Islet of Langerhans (tissue), 1 donor: ENCODE results near the gene TM9SF2.
A peak's percentile ranks its signal among the peaks of the same experiment; 100 is the strongest.

Source experiments
- FAIRE-seq: peaks from one replicate; lab custom pipeline; 2011; peaks lifted over from hg19 to GRCh38; lab: Jason Lieb, UNC

TM9SF2 gene

DNA sequence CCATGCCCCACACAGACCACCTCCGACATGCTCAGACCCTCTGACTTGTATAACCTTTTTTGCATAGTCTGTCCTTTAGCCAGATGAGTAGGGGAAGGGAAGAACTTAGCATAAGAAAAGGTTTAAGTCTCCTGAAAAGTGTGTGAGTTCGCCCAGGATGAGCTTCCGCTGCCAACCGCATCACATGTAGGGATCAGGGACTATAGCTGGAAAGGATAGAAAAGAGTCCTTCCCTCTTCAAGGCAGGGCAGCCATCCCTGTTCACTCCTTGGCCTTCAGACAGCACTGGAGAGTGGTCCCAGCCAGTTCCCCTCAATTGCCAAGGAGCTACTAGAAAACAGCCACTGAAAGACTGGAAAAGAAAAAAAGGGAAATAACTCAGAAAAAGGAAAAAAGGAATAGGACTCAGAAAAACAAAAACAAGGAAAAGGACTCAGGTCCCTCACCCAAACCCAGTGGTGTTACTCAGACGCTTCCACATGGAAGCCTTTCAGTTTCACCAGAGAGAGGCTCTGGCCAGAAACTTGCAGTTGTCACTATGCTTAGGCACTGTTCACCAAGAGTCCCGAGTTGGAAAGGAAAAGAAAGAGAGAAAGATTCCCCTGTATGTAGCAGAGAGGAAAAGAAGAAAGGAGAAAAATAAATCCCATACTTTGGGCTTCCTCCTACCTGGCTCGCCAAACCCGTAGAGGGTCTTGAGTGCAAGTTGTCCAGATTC, 5.6 kb upstream of the TM9SF2 start:
- no peak for FAIRE-seq

DNA sequence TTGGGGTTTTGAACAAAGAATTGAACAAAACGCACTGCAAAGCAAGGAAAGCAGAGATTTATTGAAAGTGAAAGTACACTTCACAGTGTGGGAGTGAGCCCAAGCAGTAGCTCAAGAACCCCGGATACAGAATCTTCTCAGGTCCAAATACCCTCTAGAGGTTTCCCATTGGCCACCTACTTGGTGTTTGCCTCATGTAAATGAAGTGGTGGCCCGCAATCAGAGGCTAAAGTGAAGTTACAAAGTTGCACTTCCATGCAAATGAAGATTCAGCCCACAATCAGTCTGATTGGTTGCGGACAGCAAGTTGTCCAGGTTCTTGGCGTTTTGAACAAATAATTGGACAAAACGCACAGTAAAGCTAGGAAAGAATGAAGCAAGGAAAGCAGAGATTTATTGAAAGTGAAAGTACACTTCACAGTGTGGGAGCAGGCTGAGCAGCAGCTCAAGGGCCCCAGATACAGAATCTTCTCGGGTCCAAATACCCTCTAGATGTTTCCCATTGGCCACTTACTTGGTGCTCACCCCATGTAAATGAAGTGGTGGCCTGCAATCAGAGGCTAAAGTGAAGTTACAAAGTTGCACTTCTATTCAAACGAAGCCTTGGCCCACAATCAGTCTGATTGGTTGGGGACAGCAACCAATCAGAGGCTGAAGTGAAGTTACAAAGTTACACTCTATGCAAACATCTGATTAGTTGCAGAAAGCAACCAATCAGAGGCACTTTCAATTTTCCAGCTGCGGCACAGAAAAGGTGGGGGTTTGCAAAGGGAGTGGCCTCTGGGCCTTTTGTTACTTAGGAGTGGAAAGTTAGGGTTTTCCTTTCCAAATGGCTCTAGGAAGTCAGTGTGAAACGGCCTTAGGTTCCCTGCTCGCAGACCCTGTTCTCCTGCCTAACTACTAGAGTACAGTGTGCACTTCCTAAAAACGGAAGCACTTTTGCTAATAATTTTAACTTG, 4.8 kb upstream of the TM9SF2 start:
- no peak for FAIRE-seq

DNA sequence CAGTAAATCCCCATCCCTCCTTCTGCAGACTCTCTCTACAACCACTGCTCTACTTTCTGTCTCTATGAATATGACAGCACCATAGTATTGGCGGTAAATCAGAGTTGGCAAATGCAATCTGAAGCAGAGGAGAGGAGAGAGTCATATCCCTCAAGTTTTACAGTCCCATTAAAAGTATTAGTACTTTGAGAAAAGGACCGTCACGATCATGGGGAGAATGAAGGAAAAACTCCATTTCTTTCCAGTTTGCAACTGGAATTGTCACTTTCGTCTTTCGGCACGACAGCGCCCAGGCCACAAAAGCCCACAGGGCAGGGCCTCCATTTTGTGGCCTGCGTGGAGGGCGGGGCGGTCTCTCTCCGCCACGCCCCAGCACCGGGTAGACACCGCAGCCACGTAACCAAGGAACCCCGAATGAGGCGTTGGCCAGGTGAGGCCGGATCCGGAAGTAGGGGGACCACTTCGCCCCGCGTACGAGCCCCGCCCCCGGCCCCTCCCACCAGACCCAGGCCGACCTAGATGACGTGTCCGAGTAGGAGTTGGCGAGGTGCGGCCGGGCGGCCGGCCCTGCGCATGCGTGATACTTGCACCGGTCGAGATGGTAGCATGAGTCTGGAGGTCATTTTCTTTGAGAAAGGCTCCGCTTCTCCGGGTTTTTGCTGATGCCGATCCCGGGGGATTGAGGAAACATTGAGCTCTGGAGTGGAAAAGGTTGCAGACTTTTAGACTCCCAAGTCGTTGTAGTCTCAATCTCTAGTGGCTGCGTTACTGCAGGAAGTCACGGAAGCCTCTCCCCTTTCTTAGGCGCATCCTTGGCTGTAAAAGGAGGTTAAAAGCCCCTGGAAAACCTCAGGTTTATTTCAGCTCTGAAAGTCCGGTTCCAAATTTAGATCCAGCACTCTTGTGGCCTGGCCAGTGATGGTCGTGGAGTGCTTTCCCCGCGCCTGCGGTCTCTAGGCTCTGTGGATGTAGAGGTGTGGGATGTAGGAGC, 2.8 kb upstream of the TM9SF2 start:
- FAIRE-seq, result peak; percentile 84

DNA sequence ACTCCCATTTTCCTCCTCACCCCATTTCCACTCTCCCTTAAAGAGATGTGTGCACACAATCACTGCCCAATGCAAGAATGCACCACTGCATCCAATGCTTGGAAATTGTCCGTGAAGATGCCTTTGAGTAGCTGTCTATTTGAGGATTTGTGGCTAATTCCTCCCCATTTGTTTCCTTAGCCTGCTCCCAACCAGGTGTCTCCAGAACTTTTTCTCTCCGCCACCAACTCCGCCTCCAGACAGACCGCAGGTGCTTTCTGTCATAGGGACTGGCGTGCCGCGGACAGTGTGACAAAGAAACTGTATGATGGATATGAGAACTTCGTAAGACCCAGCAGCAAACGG, 461 bp upstream of the TM9SF2 start:
- no peak for FAIRE-seq

DNA sequence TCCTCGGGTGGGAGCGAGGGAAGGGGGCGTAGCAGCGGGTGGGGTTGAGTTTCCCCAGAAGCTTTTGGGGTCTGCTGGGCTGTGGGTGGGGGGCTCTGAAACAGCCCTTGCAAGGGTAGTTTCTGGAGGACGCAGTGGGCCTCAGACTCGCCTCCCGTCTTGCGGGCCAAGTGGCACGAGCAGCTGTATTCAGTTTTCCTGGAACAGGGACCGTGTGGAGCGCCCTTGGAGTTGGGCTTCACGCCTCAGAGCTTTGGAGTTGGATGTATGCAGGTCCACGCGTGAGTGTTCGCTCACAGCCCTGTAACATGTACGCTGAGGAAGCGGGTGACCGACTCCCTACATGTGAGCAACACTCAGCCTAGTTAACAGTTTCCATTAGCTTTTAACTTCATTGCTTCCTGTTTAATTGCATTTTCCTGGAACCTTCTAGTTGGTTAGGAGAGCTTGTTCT, 603 bp downstream of the TM9SF2 start:
- no peak for FAIRE-seq

DNA sequence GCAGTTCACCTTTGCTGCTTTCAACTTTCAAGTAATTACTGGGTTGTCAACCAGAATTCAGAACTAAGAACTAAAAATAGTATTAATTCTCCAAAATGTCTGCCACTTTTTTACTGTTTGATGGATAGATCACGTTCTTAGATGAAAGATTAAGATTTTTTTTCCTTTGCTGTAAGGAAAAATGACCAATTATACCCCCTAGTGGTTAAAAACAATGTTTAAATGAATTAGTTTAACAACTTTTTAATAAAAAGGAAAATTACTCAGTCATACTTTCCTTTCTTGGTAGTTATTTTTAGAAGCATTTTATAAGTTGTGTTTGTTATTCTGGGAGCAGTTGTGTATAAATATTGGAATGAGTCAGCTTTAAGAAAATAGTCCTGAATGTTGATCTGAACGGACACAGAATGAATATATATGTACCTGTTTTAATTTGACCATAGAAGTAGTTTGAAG, 4.6 kb downstream of the TM9SF2 start:
- FAIRE-seq, result peak; percentile 70

DNA sequence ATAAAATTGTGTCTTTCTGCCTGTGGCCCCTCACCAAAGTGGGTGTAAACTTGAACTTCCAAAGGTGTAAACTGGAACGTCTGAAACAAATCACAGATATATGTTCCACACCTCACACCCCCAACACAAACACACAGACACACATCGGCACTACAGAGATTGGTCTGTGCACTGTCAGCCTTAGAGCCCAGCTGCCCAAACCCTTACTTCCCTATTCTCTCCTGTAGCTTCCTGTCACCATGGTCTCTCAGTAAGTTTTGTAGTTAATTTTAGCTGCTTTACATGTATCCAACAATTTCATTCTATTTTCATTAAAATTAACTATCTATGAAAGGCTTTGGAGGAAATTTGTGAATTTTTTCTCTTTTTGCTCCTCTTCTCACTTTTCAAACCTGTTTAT, 5.4 kb downstream of the TM9SF2 start:
- no peak for FAIRE-seq

DNA sequence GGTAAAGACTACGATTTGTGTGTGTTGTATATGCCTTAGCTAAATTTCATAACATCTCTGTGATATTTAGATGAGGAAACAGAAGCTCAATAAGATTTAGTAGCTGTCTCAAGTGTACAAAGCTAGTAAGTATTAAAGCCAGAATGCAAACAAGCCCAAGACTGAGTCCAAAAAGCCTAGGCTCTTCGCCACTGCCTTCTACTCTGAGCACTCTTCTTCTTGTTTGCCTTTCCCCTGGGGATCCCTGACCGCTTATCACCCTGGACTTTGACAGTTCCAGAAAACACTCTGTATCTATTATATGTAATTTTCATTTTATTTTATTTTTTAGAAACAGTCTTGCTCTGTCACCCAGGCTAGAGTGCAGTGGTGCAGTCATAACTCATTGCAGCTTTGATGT, 5.8 kb downstream of the TM9SF2 start:
- no peak for FAIRE-seq

DNA sequence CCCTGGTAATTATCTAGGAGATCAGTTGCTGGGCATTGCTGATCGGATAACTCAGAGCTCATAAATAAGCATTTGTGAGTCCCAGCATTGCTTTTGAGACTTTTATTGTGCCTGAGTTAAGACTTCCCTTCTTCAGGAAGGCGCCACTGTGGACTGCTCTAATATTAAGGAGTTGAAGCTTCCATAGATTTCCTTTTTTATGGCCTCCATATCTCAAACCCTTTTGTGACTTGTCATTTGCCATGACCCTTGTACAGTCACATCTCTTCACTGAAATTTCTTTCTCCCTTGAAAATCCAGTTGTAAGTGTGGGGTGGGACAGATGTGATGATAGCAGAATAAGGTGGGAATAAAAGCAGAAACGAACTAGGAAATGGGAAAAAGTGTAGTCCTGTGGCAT, 6.3 kb downstream of the TM9SF2 start:
- no peak for FAIRE-seq

DNA sequence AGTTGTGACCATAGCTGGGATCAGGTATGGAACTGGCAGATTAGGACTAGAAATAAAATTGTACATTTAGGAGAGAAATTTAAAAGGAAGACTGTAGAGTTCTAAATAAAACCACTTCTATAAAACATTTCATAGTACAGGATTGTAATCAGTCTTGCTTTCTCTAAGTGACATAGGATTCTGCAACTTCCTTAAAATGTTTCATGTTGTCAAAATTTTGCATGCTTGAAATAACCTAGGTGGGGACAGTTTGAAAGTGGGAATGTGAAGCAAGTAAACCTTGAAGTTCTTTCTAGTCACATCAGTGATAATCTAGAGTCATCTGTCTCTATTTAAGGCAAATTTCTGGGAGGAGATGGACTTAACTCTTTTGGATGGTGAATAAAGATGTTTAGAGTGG, 6.7 kb downstream of the TM9SF2 start:
- no peak for FAIRE-seq

DNA sequence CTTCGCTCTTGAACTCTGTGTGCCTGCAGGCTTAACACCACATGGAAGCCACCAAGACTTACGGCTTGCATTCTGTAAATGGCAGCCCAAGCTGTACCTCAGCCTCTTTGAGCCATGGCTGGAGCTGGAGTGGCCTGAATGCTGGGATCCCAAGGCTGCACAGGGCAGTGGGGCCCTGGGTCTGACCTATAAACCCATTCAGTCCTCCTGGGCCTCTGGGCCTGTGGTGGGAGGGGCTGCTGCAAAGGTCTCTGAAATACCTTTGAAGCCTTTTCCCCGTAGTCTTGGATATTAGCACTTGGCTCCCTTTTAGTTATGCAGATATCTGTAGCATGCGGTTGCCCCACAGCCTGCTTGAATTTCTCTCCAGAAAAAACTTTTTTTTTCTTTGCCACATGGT, 8.2 kb downstream of the TM9SF2 start:
- FAIRE-seq, result no peak

DNA sequence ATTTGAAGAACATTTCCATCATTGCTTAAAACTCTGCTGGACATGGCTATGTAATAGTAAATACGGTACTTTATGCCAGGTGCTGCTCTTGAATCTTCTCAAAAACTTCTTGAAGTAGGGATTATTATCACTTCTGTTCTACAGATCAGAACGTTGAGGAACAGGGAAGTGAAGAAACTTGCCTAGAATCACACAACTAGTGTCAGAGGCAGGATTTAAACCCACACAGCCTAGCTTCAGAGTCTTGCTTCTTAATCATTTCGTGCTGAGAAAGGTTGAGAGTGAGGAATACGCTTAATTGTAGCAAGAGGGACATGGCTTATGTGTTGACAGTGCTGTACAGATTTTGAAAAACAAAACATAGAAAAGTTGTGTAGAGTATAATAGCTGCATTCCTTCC, 13.5 kb downstream of the TM9SF2 start:
- no peak for FAIRE-seq

DNA sequence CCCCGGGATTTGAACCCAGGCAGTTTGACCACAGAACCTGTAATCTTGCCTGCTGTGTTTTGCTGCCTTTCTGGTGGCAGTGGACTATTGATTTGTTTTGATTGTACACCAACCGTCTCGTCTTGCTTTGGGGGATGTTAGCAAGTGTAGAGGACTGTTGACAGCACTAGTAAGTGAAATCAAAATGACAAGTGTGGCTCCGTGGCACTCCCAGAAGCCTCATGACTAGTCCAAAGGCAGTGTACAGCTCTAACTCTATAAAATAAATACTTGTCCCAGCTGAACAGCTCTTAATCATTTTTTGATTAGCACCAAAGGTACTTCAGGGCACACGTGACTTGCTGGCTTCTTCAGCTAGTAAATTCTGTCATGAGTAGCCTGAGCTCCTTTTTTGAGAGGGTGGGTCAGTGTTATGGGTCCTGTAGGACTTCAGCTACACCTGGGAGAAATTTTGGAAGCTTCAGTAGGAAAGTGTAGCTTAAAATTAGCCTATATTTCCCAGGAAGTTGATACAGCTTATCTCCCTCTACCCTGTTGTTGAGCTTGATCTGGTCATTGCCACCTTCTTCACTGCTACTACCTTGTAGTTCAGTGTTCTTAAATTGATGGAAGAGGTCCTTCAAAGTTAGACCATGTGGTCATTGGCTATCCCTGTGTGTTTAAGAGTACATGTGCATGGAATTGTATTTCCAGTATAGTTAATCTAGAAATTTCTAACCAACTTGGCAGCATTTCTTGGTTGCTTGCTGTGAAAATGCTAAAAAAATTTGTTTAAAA, 15.1 kb downstream of the TM9SF2 start:
- no peak for FAIRE-seq

DNA sequence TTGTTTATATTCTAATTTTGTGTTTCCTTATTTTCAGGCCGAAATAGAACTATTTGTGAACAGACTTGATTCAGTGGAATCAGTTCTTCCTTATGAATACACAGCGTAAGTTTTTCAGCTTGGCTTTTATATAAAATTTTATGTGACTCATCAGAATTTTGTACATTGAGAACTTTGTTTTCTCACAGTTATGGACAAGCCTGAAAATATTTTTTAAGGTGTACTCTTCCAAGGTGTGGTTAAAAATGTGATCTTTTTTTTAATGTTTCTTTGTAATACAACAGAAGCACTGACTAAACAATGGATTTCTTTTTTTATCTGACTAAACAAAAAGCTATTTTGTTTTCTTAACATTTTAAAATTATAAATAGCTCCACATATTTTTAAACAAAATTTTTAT, 16.3 kb downstream of the TM9SF2 start:
- FAIRE-seq, result no peak

DNA sequence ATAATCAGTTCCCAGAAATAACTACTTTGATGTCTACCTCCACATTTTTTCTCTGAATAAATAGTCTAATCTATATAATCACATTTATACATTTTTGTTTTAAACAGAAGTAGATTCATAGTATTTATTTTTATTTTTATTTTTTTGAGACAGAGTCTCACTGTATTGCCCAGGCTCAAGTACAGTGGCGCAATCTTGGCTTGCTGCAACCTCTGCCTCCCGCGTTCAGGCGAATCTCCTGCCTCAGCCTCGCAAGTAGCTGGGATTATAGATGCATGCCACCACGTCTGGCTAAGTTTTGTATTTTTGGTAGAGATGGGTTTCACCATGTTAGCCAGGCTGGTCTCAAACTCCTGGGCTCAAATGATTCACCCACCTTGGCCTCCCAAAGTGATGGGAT, 16.7 kb downstream of the TM9SF2 start:
- peak; percentile 58 for FAIRE-seq

DNA sequence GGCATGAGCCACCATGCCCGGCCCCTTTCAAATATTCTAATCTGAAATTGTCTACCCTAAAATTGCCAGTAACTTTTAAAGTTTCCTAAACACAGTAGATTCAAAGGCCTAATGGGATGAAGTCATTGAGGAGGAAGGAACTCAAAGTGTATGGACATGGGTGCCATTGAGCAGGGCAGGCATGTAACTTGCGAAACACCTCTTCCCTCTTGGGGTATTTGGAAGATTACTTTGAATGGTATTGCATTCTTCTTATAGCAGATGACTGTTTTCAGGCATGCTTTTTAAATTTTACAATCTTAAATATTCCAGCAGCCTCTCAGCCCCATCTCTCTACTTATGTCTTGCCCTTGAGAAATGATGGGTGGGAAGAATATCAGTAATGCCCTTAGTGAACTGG, 21.0 kb downstream of the TM9SF2 start:
- no peak for FAIRE-seq

DNA sequence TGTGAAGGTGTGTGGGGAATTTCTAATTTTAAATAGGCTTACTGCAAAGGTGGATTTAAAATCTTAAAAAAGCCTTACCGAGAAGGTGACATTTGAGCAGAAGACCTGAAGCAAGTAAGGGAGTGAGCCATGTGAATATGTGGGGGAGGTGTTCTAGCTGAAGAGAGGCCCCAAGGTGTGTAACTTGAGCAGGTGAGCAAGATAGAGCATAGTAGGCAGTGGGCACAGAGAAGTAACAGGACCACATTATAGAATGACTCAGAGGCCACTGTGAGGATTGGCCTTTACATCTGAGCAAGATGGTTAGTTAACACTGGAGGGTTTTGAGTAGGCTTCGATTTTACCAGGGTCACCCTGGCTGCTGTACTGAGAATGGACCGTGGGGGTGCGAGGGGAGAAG, 22.6 kb downstream of the TM9SF2 start:
- FAIRE-seq, result no peak

DNA sequence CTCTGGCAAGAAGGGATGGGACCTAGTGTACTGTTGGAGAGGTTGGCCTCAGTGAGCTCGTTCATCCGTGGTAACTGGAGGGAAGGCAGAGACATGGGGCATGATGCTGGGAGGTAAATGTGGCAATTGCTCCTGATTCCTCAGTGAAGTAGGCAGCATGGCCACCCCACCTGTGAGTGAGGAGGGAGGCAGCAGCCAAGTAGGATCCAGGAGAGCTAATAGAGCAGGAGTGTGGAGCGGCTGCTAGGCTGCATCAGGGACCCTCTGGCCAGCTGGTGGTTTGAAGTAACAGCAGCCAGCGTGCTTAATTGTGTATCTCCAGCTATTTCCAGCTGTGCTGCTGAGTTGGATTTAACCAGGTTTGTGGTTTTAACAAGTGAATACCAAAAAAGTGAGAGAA, 24.7 kb downstream of the TM9SF2 start:
- FAIRE-seq, result no peak

DNA sequence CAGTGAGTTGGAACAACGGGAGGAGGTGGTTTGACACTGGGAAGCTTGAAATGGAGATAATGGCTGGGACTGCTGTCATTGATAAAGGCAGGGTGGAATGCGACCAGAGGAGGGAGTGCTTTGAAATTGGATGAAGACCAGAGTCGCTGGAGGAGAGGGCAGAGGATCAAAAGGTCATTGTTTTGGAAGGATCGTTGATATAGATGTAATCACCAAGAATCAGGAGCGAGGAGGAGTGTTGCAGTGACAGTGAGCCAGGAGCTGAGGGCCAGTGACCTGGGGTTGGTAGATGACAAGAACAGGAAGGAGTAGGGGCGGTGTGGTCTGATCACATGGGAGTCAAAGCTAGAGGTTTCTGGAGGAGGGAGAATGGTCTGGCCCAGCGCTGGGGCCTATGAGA, 25.3 kb downstream of the TM9SF2 start:
- FAIRE-seq, result no peak

DNA sequence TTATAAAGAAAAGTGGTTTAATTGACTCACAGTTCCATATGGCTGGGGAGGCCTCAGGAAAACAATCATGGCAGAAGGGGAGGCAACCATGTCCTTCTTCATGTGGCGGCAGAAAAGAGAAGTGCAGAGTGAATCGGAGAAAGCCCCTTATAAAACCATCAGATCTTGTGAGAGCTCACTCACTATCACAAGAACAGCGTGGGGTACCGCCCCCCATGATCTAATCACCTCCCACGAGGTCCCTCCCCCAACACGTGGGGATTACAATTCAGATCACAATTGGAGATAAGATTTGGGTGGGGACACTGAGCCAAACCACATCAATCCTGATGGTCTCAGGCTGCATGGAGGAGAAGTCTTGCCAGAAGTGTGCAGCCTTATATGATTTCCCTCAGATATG, 26.0 kb downstream of the TM9SF2 start:
- FAIRE-seq, result no peak

DNA sequence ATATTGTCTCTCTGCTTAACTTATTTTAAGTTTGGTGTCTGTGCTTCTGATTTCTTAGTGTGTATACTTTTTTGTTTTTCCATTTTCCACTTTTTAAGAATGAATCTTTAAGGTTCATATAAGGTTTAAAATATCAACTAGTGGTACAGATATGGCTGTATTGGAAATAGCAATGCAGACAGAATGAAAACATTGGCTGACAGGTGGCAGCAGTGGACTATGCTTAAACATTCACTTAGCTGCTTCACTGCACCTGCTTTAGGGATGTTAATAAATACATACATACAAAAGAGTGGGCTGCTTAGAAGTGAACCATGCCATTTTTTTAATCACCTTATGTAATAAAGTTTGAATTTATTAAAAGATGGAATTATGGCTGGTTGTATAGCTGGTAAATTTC, 27.3 kb downstream of the TM9SF2 start:
- FAIRE-seq, result no peak

DNA sequence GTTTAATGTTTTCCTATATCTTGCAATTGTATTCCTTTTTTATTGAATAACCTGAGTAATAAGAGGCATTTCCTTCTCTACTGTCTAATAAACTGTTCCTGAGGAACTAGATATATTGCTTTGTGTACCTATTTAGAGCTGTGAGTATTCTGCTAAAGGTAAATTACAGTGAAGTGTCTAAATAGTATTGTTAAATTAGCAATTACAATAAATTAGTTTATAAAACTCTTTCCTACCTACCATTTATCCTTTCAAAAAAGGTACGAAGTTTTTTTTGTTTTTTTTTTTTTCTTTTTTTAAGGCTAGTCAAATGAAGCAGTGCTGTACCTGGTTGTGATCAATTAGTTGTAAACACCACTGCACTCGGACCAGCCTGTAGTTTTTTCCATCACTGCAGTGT, 34.8 kb downstream of the TM9SF2 start:
- FAIRE-seq, result no peak
